Brain microvascular endothelial cell (primary cell): ENCODE data around the gene PCBP1.

Source experiments
- DNase-seq: peaks from one replicate; pipeline ENCODE4 v3.0.0-alpha.2; 2020
- H3K27ac ChIP-seq: fragments of 250-450 bp; sonication (Bioruptor Pico); 2 replicates; pipeline ENCODE4 v1.5.1; 2020; ENCODE audit warnings: mild to moderate bottlenecking, moderate library complexity
- H3K27me3 ChIP-seq: fragments of 250-450 bp; sonication (Bioruptor Pico); replicated peaks from 2 replicates; pipeline ENCODE4 v1.5.1; 2020; ENCODE audit warnings: mild to moderate bottlenecking
- H3K36me3 ChIP-seq: fragments of 250-450 bp; sonication (Bioruptor Pico); replicated peaks from 2 replicates; pipeline ENCODE4 v1.5.1; 2020; ENCODE audit warnings: mild to moderate bottlenecking
- H3K4me3 ChIP-seq: 2 replicates; pipeline ENCODE4 v1.5.1; 2011; ENCODE audit warnings: low read depth, mild to moderate bottlenecking, control low read depth, low read length, moderate library complexity
- in situ Hi-C: cut with HindIII; loops from 2 replicates; pipeline ENCODE4 v1.10.0; 2017; ENCODE audit warnings: low sequenced_read_pairs, low pct_ligation_motif_present
- TF ChIP-seq, protein P1 (sequence below): IDR thresholded peaks from 2 replicates; pipeline ENCODE4 v1.5.1; 2011; ENCODE audit warnings: low read depth, mild to moderate bottlenecking, moderate library complexity, low read length, control low read depth, inconsistent platforms; ENCODE audit errors: missing control alignments

PCBP1 gene

DNA sequence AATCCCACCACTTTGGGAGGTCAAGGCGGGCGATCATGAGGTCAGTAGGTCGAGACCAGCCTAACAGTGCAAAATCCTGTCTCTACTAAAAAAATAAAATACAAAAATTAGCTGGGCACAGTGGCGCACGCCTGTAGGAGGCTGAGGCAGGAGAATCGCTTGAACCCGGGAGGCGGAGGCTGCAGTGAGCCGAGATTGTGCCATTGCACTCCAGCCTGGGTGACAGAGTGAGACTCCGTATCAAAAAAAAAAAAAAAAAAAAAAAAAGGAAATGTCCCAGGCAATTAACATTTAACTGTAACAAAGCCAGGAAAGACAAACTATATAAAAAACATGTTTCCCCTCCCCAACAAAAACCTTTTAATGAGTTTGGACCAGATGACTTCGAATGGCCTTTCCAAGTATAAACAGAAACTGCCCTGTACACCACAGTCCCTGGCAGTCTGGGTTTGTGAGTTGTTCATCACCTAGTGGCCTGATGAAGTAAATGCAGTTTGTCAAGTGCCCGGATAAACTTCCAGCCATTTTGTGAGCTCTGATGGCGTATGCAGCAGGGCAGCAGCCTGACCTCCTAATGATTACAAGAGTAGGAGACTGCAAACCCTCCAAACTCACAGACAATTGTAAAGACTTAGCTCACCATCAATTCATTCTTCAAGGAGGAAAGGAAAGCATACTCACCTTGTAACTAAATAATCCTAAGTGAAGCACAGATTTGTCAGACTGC lies 16.6 kb upstream of the PCBP1 start:
- DNase-seq: peak; percentile 82
- no peak overlapping the region for H3K4me3 ChIP-seq

DNA sequence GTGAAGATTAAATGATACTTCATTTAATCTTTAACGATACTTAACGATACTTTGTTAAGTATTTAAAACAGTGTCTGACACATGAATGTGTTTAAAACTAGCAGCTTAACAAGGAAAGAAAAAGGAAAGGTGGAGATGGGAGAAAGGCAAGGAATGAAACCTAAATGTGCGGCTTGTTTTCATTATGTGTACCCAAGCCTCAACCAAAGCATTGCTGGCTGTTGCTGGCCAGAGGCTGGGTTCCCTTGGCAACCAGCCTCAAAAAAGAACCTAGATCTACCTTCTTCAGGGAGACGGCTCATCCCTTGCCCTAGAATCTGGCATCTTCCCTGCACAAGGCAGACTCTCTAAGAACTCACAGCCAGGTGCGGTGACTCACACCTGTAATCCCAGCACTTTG lies 13.8 kb upstream of the PCBP1 start:
- no peak for DNase-seq
- H3K4me3 ChIP-seq: no peak overlapping the region
- in situ Hi-C loops: no loop called here
- no peaks in the 10 kb centered on the region for H3K27me3 ChIP-seq
- H3K27ac ChIP-seq: no peak overlapping the region
- TF ChIP-seq, protein P1, sequence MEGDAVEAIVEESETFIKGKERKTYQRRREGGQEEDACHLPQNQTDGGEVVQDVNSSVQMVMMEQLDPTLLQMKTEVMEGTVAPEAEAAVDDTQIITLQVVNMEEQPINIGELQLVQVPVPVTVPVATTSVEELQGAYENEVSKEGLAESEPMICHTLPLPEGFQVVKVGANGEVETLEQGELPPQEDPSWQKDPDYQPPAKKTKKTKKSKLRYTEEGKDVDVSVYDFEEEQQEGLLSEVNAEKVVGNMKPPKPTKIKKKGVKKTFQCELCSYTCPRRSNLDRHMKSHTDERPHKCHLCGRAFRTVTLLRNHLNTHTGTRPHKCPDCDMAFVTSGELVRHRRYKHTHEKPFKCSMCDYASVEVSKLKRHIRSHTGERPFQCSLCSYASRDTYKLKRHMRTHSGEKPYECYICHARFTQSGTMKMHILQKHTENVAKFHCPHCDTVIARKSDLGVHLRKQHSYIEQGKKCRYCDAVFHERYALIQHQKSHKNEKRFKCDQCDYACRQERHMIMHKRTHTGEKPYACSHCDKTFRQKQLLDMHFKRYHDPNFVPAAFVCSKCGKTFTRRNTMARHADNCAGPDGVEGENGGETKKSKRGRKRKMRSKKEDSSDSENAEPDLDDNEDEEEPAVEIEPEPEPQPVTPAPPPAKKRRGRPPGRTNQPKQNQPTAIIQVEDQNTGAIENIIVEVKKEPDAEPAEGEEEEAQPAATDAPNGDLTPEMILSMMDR: no peak
- H3K36me3 ChIP-seq: peaks cover 3% of the 10 kb centered on the region

More for the DNA sequence above, 16.6 kb upstream of the PCBP1 start:
- Histone ChIP-seq H3K27me3 (no peaks in the 10 kb centered on the region), H3K36me3 (no peaks in the 10 kb centered on the region), H3K27ac (peak overlapping the region; percentile 1)
- TF ChIP-seq, protein P1: peak; percentile 88
- in situ Hi-C loops: no loop called here

DNA sequence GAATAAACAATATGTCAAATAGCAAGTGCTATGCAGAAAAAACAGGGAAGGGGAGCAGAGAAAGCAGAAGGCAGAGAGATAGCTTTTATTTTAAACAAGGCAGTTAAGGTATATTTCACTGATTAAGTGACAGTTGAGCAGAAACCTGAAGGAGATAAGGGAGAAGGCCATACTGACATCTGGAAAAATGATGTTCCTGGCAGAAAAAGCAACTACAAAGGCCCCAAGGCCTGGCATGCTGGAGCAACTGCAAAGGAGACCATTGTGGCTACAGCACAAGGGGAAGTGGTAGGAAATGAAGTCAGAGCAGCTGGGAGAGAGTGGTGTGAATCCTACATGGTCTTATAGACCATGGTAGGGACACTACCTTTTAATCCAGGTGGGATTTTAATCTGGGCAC lies 8.9 kb upstream of the PCBP1 start:
- Histone ChIP-seq H3K4me3 (no peak overlapping the region), H3K27me3 (no peaks in the 10 kb centered on the region), H3K27ac (no peak overlapping the region), H3K36me3 (peaks cover 3% of the 10 kb centered on the region)
- in situ Hi-C loops: loop anchor here (25.0 kb wide), 1 partner anchor 141 kb away; no protein-coding TSS in a partner anchor
- no peak for DNase-seq
- TF ChIP-seq, protein P1: no peak

DNA sequence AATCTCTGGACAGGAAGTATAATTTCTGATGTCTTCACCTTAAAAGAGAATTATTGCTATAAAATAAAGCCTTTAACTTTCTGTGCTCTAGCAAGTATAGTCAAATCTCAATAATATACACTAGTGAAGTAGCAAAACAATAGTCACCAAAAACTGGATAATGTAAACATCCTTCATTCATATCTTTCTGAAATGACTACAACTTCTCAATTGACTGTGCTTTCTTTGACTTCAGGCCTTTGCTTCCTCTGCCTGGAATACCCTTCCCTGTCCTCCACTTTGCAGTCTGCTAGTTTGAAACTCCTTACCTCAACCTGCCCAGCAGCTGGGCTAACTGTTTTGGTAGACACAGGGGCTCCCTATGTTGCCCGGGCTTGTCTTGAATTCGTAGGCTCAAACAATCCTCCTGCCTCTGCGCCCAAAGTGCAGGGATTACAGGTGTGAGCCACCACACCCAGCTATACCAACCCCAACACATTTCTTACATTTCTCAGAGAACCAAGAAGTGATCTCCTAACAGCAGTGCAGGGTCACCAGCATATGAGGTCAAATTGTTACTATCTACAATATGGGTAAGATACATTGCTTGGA lies 6.6 kb upstream of the PCBP1 start:
- no peak for DNase-seq
- peaks cover 3% of the 10 kb centered on the region for H3K36me3 ChIP-seq
- no peak overlapping the region for H3K27ac ChIP-seq
- no peak overlapping the region for H3K4me3 ChIP-seq
- TF ChIP-seq, protein P1: no peak
- in situ Hi-C loops: loop anchor here (25.0 kb wide), 1 partner anchor 143 kb away; no protein-coding TSS in a partner anchor
- H3K27me3 ChIP-seq: no peaks in the 10 kb centered on the region

DNA sequence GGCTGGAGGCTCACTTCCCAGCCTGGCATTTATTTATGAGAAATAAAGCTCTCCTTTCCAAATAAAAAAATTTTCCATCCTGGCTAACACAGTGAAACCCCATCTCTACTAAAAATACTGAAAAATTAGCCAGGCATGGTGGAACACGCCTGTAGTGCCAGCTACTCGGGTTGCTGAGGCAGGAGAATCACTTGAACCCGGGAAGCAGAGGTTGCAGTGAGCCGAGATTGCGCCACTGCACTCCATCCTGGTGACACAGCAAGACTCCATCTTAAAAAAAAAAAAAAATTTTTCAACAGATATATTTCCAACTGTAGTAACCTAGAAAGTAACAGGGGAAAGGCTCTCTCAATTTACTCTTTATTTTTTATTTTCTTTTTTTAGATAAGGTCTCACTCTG lies 6.1 kb upstream of the PCBP1 start:
- TF ChIP-seq, protein P1: no peak
- no peak overlapping the region for H3K4me3 ChIP-seq
- in situ Hi-C loops: loop anchor here (25.0 kb wide), 1 partner anchor 144 kb away; no protein-coding TSS in a partner anchor
- H3K27ac ChIP-seq: no peak overlapping the region
- H3K36me3 ChIP-seq: no peaks in the 10 kb centered on the region
- no peak for DNase-seq
- H3K27me3 ChIP-seq: no peaks in the 10 kb centered on the region
